GM19025 (cell line): ENCODE results near the gene NYNRIN.
"Not testable (repeated sequence)": the region's sequence is repeated elsewhere in the genome, so short reads cannot be mapped to it uniquely, and the experiment has no call there.

Experiments
- ATAC-seq: cut with Tn5 transposase; IDR thresholded peaks from one replicate; pipeline ENCODE4 v1.9.1; 2021; ENCODE audit warnings: mild to moderate bottlenecking, low read depth, moderate library complexity; ENCODE audit not compliant: unreplicated experiment

The NYNRIN gene

GRCh38 chr14:24398653-24399446 is at the start of gene NYNRIN:
Gene NYNRIN, plus strand, starts transcription at chr14:24399003. Its CDS starts 244 bp downstream, at chr14:24399247.
- no peak for ATAC-seq

GRCh38 chr14:24349742-24350141 is 49.1 kb upstream of the NYNRIN start:
- ATAC-seq: no peak

- no peak for ATAC-seq
Measured at GRCh38 chr14:24351517-24351916, 47.3 kb upstream of the NYNRIN start.

- ATAC-seq: no peak
Measured at GRCh38 chr14:24353559-24354481, 45.0 kb upstream of the NYNRIN start.

GRCh38 chr14:24354482-24354825 is 44.3 kb upstream of the NYNRIN start:
- ATAC-seq: not testable (repeated sequence)

GRCh38 chr14:24355009-24355408 is 43.8 kb upstream of the NYNRIN start:
- no peak for ATAC-seq

- no peak for ATAC-seq
Measured at GRCh38 chr14:24356208-24356607, 42.6 kb upstream of the NYNRIN start.

GRCh38 chr14:24360281-24360680 is 38.5 kb upstream of the NYNRIN start:
- no peak for ATAC-seq

GRCh38 chr14:24361326-24361725 is 37.5 kb upstream of the NYNRIN start:
- ATAC-seq: no peak

GRCh38 chr14:24362241-24362960 is 36.4 kb upstream of the NYNRIN start:
- ATAC-seq: no peak

GRCh38 chr14:24363401-24363800 is 35.4 kb upstream of the NYNRIN start:
- no peak for ATAC-seq

GRCh38 chr14:24364841-24365240 is 34.0 kb upstream of the NYNRIN start:
- no peak for ATAC-seq

GRCh38 chr14:24365600-24366412 is 33.0 kb upstream of the NYNRIN start:
- no peak for ATAC-seq

- ATAC-seq: no peak
Measured at GRCh38 chr14:24366413-24366720, 32.4 kb upstream of the NYNRIN start.

- peak; percentile 52 for ATAC-seq
Measured at GRCh38 chr14:24366721-24367513, 31.9 kb upstream of the NYNRIN start.

- ATAC-seq: no peak
Measured at GRCh38 chr14:24367514-24368211, 31.1 kb upstream of the NYNRIN start, which contains the start of gene NFATC4. Gene NFATC4, plus strand, starts transcription at chr14:24368184. Its CDS starts 157 bp downstream, at chr14:24368341.

GRCh38 chr14:24368212-24368561 is 30.6 kb upstream of the NYNRIN start:
- ATAC-seq: no peak

GRCh38 chr14:24368562-24369252 is 30.1 kb upstream of the NYNRIN start:
- no peak for ATAC-seq
